ENCODE measurements around the gene KLHL29.

The KLHL29 gene

DNA sequence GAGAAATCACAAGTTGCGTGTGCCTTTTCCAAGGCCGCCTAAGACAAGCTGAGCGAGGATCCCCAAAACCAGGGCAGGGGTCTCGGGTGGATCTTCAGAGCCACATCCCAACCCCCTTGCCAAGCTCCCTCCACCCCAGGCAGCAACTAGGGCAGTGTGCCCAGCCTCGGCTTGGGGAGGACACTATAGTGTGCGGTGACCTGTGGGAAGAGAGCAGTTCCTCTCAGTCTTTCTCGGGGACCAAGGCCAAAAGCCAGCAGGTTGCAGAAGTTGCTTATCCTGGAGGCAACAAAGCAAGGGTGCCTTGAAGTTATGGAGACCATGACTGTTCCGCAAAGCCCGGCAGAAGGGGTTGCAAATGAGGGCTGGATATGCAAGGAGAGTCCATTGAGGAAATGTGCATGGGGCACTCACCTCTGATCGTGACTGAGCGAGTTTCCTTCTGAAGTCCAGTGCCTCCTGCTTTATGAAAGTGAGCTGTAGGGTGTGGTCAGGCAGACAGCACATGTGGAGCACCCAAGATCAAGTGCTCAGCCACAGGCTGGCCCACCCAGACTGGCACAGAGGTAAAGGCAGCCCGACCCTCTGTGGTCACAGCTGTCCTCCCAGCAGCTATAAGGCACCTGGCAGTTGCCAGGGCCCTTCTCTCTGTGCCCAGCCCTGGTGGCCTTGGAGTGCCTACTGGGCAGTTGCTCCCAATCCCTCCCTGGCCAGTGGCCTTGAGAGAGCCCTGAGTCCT, 281.4 kb downstream of the KLHL29 start:
- WGBS (ENCODE audit: extremely low coverage, insufficient coverage, insufficient read length), result no CpG with 5 or more reads among the region's 12 CpGs

DNA sequence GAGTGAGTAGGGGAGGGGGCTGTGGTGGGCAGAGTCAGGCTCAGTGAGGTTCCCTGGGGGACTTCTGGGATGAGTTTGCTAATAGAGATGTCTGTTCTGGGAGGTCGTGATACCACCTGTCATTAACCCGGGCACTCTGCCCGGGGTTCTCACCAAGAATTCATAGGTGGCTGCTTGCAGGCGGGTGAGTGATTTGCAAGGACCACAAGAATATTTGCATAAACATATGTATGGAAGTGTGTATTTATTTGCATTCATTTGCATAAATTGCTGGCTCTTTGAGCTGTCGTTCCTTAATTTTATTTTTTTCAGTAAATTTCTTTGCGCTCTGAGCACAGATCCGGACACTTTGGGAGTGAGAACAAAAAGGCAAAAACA, 282.0 kb downstream of the KLHL29 start:
- no peak overlapping the region for H2AFZ ChIP-seq (ENCODE audit: insufficient read depth, low read length, poor library complexity)
- H2BK120ac ChIP-seq (ENCODE audit: insufficient read depth, low read length, poor library complexity), result no peak overlapping the region
- no peaks in the 10 kb centered on the region for H3K27me3 ChIP-seq (ENCODE audit: insufficient read depth, low read length)
- WGBS (ENCODE audit: extremely low coverage, insufficient coverage, insufficient read length), result no CpG with 5 or more reads among the region's 7 CpGs
- H3K4me1 ChIP-seq (ENCODE audit: control insufficient read depth in 1 of 2, insufficient read depth in 2 of 2, low read length in 2 of 2), result no peaks in the 10 kb centered on the region
- no peak overlapping the region for H3K23ac ChIP-seq (ENCODE audit: low read length)
- no peak overlapping the region for H3K14ac ChIP-seq (ENCODE audit: low read length)
- peaks cover 3% of the 10 kb centered on the region for H3K9me3 ChIP-seq (ENCODE audit: insufficient read depth, low read depth, low read length)
- H2BK5ac ChIP-seq (ENCODE audit: low read depth, low read length, poor library complexity), result no peak overlapping the region
- no peak overlapping the region for H4K8ac ChIP-seq (ENCODE audit: low read depth, low read length)
- no peaks in the 10 kb centered on the region for H3K79me1 ChIP-seq (ENCODE audit: low read length)
- no peak overlapping the region for H3K9ac ChIP-seq (ENCODE audit: low read length)
- no peaks in the 10 kb centered on the region for H3K36me3 ChIP-seq (ENCODE audit: control insufficient read depth in 1 of 2, insufficient read depth in 2 of 2, low read length in 2 of 2)
- no peak overlapping the region for H2BK12ac ChIP-seq (ENCODE audit: low read length)
- no peak overlapping the region for H4K12ac ChIP-seq (ENCODE audit: low read depth, low read length)
- H3K4me2 ChIP-seq (ENCODE audit: low read length), result no peak overlapping the region
- H3K18ac ChIP-seq (ENCODE audit: low read length), result no peak overlapping the region
- no peak overlapping the region for H3K4ac ChIP-seq (ENCODE audit: low read depth, low read length)
- DNase-seq, result no peak
- H3K79me2 ChIP-seq (ENCODE audit: control insufficient read depth, insufficient read depth, low read length, poor library complexity), result no peaks in the 10 kb centered on the region
- H4K91ac ChIP-seq (ENCODE audit: low read depth, low read length), result no peak overlapping the region
- no peak overlapping the region for H3K4me3 ChIP-seq (ENCODE audit: low read depth, low read length)
- H2AK5ac ChIP-seq (ENCODE audit: low read length), result no peak overlapping the region
- no peak overlapping the region for H3K27ac ChIP-seq (ENCODE audit: low read depth, low read length)

More for the DNA sequence above, 281.4 kb downstream of the KLHL29 start:
- Histone ChIP-seq H3K23ac (ENCODE audit: low read length) (no peak overlapping the region), H2BK120ac (ENCODE audit: insufficient read depth, low read length, poor library complexity) (no peak overlapping the region), H4K8ac (ENCODE audit: low read depth, low read length) (no peak overlapping the region), H3K27ac (ENCODE audit: low read depth, low read length) (no peak overlapping the region), H3K4ac (ENCODE audit: low read depth, low read length) (no peak overlapping the region), H3K4me1 (ENCODE audit: control insufficient read depth in 1 of 2, insufficient read depth in 2 of 2, low read length in 2 of 2) (no peaks in the 10 kb centered on the region), H3K36me3 (ENCODE audit: control insufficient read depth in 1 of 2, insufficient read depth in 2 of 2, low read length in 2 of 2) (no peaks in the 10 kb centered on the region), H2BK12ac (ENCODE audit: low read length) (no peak overlapping the region), H2AK5ac (ENCODE audit: low read length) (no peak overlapping the region), H2BK5ac (ENCODE audit: low read depth, low read length, poor library complexity) (no peak overlapping the region), H2AFZ (ENCODE audit: insufficient read depth, low read length, poor library complexity) (no peak overlapping the region), H3K79me1 (ENCODE audit: low read length) (no peaks in the 10 kb centered on the region), H3K18ac (ENCODE audit: low read length) (no peak overlapping the region), H3K9ac (ENCODE audit: low read length) (no peak overlapping the region), H3K4me3 (ENCODE audit: low read depth, low read length) (no peak overlapping the region), H4K91ac (ENCODE audit: low read depth, low read length) (no peak overlapping the region), H4K12ac (ENCODE audit: low read depth, low read length) (no peak overlapping the region), H3K14ac (ENCODE audit: low read length) (no peak overlapping the region), H3K79me2 (ENCODE audit: control insufficient read depth, insufficient read depth, low read length, poor library complexity) (no peaks in the 10 kb centered on the region), H3K4me2 (ENCODE audit: low read length) (no peak overlapping the region), H3K27me3 (ENCODE audit: insufficient read depth, low read length) (no peaks in the 10 kb centered on the region), H3K9me3 (ENCODE audit: insufficient read depth, low read depth, low read length) (peaks cover 3% of the 10 kb centered on the region)
- no peak for DNase-seq

- Histone ChIP-seq H2BK12ac (ENCODE audit: low read length) (no peak overlapping the region), H3K9me3 (ENCODE audit: insufficient read depth, low read depth, low read length) (peaks cover 5% of the 10 kb centered on the region), H3K4me1 (ENCODE audit: control insufficient read depth in 1 of 2, insufficient read depth in 2 of 2, low read length in 2 of 2) (no peaks in the 10 kb centered on the region), H2BK120ac (ENCODE audit: insufficient read depth, low read length, poor library complexity) (no peak overlapping the region), H4K91ac (ENCODE audit: low read depth, low read length) (no peak overlapping the region), H4K8ac (ENCODE audit: low read depth, low read length) (no peak overlapping the region), H2AK5ac (ENCODE audit: low read length) (no peak overlapping the region), H3K9ac (ENCODE audit: low read length) (no peak overlapping the region), H3K79me2 (ENCODE audit: control insufficient read depth, insufficient read depth, low read length, poor library complexity) (no peaks in the 10 kb centered on the region), H3K4me3 (ENCODE audit: low read depth, low read length) (no peak overlapping the region), H3K4me2 (ENCODE audit: low read length) (no peak overlapping the region), H3K79me1 (ENCODE audit: low read length) (no peaks in the 10 kb centered on the region), H3K4ac (ENCODE audit: low read depth, low read length) (no peak overlapping the region), H3K14ac (ENCODE audit: low read length) (no peak overlapping the region), H3K18ac (ENCODE audit: low read length) (no peak overlapping the region), H3K27ac (ENCODE audit: low read depth, low read length) (no peak overlapping the region), H3K36me3 (ENCODE audit: control insufficient read depth in 1 of 2, insufficient read depth in 2 of 2, low read length in 2 of 2) (no peaks in the 10 kb centered on the region), H4K12ac (ENCODE audit: low read depth, low read length) (no peak overlapping the region), H2BK5ac (ENCODE audit: low read depth, low read length, poor library complexity) (no peak overlapping the region), H2AFZ (ENCODE audit: insufficient read depth, low read length, poor library complexity) (no peak overlapping the region), H3K23ac (ENCODE audit: low read length) (no peak overlapping the region), H3K27me3 (ENCODE audit: insufficient read depth, low read length) (no peaks in the 10 kb centered on the region)
- DNase-seq, result no peak
- no CpG with 5 or more reads among the region's 12 CpGs for WGBS (ENCODE audit: extremely low coverage, insufficient coverage, insufficient read length)
Observed at GRCh38 chr2:23668756-23669304, 283.9 kb downstream of the KLHL29 start.

GRCh38 chr2:23669413-23670244, 284.6 kb downstream of the KLHL29 start:
- Histone ChIP-seq H4K12ac (ENCODE audit: low read depth, low read length) (no peak overlapping the region), H3K23ac (ENCODE audit: low read length) (no peak overlapping the region), H3K18ac (ENCODE audit: low read length) (no peak overlapping the region), H2BK12ac (ENCODE audit: low read length) (no peak overlapping the region), H3K79me2 (ENCODE audit: control insufficient read depth, insufficient read depth, low read length, poor library complexity) (no peaks in the 10 kb centered on the region), H3K36me3 (ENCODE audit: control insufficient read depth in 1 of 2, insufficient read depth in 2 of 2, low read length in 2 of 2) (no peaks in the 10 kb centered on the region), H4K8ac (ENCODE audit: low read depth, low read length) (no peak overlapping the region), H3K4me2 (ENCODE audit: low read length) (no peak overlapping the region), H2AFZ (ENCODE audit: insufficient read depth, low read length, poor library complexity) (no peak overlapping the region), H3K14ac (ENCODE audit: low read length) (no peak overlapping the region), H4K91ac (ENCODE audit: low read depth, low read length) (no peak overlapping the region), H2AK5ac (ENCODE audit: low read length) (no peak overlapping the region), H3K9ac (ENCODE audit: low read length) (no peak overlapping the region), H3K79me1 (ENCODE audit: low read length) (no peaks in the 10 kb centered on the region), H3K27ac (ENCODE audit: low read depth, low read length) (no peak overlapping the region), H3K4ac (ENCODE audit: low read depth, low read length) (no peak overlapping the region), H3K27me3 (ENCODE audit: insufficient read depth, low read length) (no peaks in the 10 kb centered on the region), H3K4me3 (ENCODE audit: low read depth, low read length) (no peak overlapping the region), H3K9me3 (ENCODE audit: insufficient read depth, low read depth, low read length) (peaks cover 5% of the 10 kb centered on the region), H2BK5ac (ENCODE audit: low read depth, low read length, poor library complexity) (no peak overlapping the region), H2BK120ac (ENCODE audit: insufficient read depth, low read length, poor library complexity) (no peak overlapping the region), H3K4me1 (ENCODE audit: control insufficient read depth in 1 of 2, insufficient read depth in 2 of 2, low read length in 2 of 2) (no peaks in the 10 kb centered on the region)
- no peak for DNase-seq
- WGBS (ENCODE audit: extremely low coverage, insufficient coverage, insufficient read length), result no CpG with 5 or more reads among the region's 22 CpGs
